ENCODE data around the gene CNTNAP2.

The CNTNAP2 gene

GRCh38 chr7:147519062-147519461, 1402.5 kb downstream of the CNTNAP2 start:
- DNase-seq, result no peak

- no peak for DNase-seq
Observed at GRCh38 chr7:147523056-147523455, 1406.5 kb downstream of the CNTNAP2 start.

GRCh38 chr7:147524726-147525250, 1408.2 kb downstream of the CNTNAP2 start:
- no peak for DNase-seq

- DNase-seq, result no peak
Observed at GRCh38 chr7:147525325-147525724, 1408.7 kb downstream of the CNTNAP2 start.

GRCh38 chr7:147535701-147536111, 1419.1 kb downstream of the CNTNAP2 start:
- DNase-seq, result no peak

- DNase-seq, result no peak
Observed at GRCh38 chr7:147539685-147540084, 1423.1 kb downstream of the CNTNAP2 start.

- no peak for DNase-seq
Observed at GRCh38 chr7:147540743-147541142, 1424.1 kb downstream of the CNTNAP2 start.

- no peak for DNase-seq
Observed at GRCh38 chr7:147541261-147541660, 1424.7 kb downstream of the CNTNAP2 start.

GRCh38 chr7:147547252-147547897, 1430.8 kb downstream of the CNTNAP2 start:
- DNase-seq, result no peak

GRCh38 chr7:147556317-147556716, 1439.7 kb downstream of the CNTNAP2 start:
- no peak for DNase-seq

GRCh38 chr7:147563669-147564068, 1447.1 kb downstream of the CNTNAP2 start:
- DNase-seq, result no peak

- no peak for DNase-seq
Observed at GRCh38 chr7:147564786-147565476, 1448.3 kb downstream of the CNTNAP2 start.

- no peak for DNase-seq
Observed at GRCh38 chr7:147567043-147567442, 1450.4 kb downstream of the CNTNAP2 start.

- no peak for DNase-seq
Observed at GRCh38 chr7:147569116-147569913, 1452.7 kb downstream of the CNTNAP2 start.

- DNase-seq, result no peak
Observed at GRCh38 chr7:147570390-147570789, 1453.8 kb downstream of the CNTNAP2 start.

GRCh38 chr7:147571436-147572185, 1455.0 kb downstream of the CNTNAP2 start:
- DNase-seq, result no peak

- DNase-seq, result no peak
Observed at GRCh38 chr7:147578196-147578595, 1461.6 kb downstream of the CNTNAP2 start.

GRCh38 chr7:147579148-147579547, 1462.5 kb downstream of the CNTNAP2 start:
- DNase-seq, result no peak

GRCh38 chr7:147584771-147585193, 1468.2 kb downstream of the CNTNAP2 start:
- no peak for DNase-seq

- no peak for DNase-seq
Observed at GRCh38 chr7:147586110-147586509, 1469.5 kb downstream of the CNTNAP2 start.

GRCh38 chr7:147586526-147586925, 1469.9 kb downstream of the CNTNAP2 start:
- DNase-seq, result no peak

GRCh38 chr7:147593271-147594057, 1476.9 kb downstream of the CNTNAP2 start:
- DNase-seq, result no peak

All from NCI-H510A (cell line).